Upper lobe of left lung (tissue), 6 donors: ENCODE measurements around the gene RAG2. TPM values are rescaled to one million over a fixed set of nuclear protein-coding genes. Genes with fewer than 3 reads are reported as not detected.

Source experiments
- ATAC-seq, 2 donors: fragments of 200-7000 bp; cut with Tn5 transposase; one replicate each; pipeline ENCODE4 v1.9.1; 2022; ENCODE audit warnings: mild to moderate bottlenecking in 2 of 2, moderate library complexity in 2 of 2; ENCODE audit not compliant: low FRiP score in 2 of 2
- DNase-seq, 2 donors: peaks; one replicate each; pipeline ENCODE4 v3.0.0-alpha.2; 2019 to 2020
- H3K27ac ChIP-seq, 4 donors: fragments of 200-600 bp; sonication (generic); one replicate each; pipeline ENCODE4 v1.5.1; 2016 to 2019
- H3K27me3 ChIP-seq, 4 donors: fragments of 200-600 bp; sonication (generic); one replicate each; pipeline ENCODE4 v1.5.1; 2017 to 2019
- H3K36me3 ChIP-seq, 4 donors: fragments of 200-600 bp; sonication (generic); one replicate each; pipeline ENCODE4 v1.5.1; 2016 to 2019
- H3K4me1 ChIP-seq, 4 donors: fragments of 200-600 bp; sonication (generic); one replicate each; pipeline ENCODE4 v1.5.1; 2018 to 2019
- H3K4me3 ChIP-seq, 4 donors: fragments of 200-600 bp; sonication (generic); one replicate each; pipeline ENCODE4 v1.5.1; 2017 to 2019; ENCODE audit warnings: mild to moderate bottlenecking in 2 of 4, moderate library complexity in 1 of 4
- H3K9me3 ChIP-seq, 4 donors: fragments of 200-600 bp; sonication (generic); one replicate each; pipeline ENCODE4 v1.5.1; 2018 to 2019
- EP300 ChIP-seq, 4 donors: sonication (generic); formaldehyde crosslinking; IDR thresholded peaks; one replicate each; pipeline ENCODE4 v1.5.1; 2017; ENCODE audit warnings: antibody characterized with exemption in 4 of 4, control low read depth in 2 of 4
- POLR2A ChIP-seq, 4 donors: fragments of 450-650 bp; IDR thresholded peaks; one replicate each; pipeline ENCODE4 v1.5.1; 2016 to 2017; ENCODE audit warnings: antibody characterized with exemption in 4 of 4, mild to moderate bottlenecking in 2 of 4
- POLR2AphosphoS5 ChIP-seq, 2 donors: sonication (generic); formaldehyde crosslinking; IDR thresholded peaks; one replicate each; pipeline ENCODE4 v1.5.1; 2017; ENCODE audit warnings: antibody characterized with exemption in 2 of 2
- WGBS, 2 donors: methylation state at CpG; one replicate each; pipeline ENCODE4 v1.1.5; 2017 to 2018; 5-methylcytosine and 5-hydroxymethylcytosine counted together
- total RNA-seq, 6 donors: library from RNA; depleted of rRNA in 4 of 6; stranded (reverse); fragments of >200 nt in 4 of 6; gene quantifications; one replicate each; pipeline versions ENCODE4 v1.1.0 to v1.2.1, GENCODE V29; 2016 to 2021
- TF ChIP-seq, protein P1 (sequence below), 6 experiments: fragments of 450-650 bp in 4 of 6; fragments of 200-600 bp in 2 of 6; sonication (generic) in 2 of 6; IDR thresholded peaks; one replicate each; pipeline ENCODE4 v1.5.1; 2016 to 2019; ENCODE audit warnings: antibody characterized with exemption in 6 of 6
- donor health status: DM: no; HTN: no; CAD: no; lungs with moderate emphysema.
- donor health status: DM: no; HTN: yes; CAD: no; lungs with severe emphysema.

RAG2 gene
- total RNA-seq, 6 donors from 2014 or later: not detected

DNA sequence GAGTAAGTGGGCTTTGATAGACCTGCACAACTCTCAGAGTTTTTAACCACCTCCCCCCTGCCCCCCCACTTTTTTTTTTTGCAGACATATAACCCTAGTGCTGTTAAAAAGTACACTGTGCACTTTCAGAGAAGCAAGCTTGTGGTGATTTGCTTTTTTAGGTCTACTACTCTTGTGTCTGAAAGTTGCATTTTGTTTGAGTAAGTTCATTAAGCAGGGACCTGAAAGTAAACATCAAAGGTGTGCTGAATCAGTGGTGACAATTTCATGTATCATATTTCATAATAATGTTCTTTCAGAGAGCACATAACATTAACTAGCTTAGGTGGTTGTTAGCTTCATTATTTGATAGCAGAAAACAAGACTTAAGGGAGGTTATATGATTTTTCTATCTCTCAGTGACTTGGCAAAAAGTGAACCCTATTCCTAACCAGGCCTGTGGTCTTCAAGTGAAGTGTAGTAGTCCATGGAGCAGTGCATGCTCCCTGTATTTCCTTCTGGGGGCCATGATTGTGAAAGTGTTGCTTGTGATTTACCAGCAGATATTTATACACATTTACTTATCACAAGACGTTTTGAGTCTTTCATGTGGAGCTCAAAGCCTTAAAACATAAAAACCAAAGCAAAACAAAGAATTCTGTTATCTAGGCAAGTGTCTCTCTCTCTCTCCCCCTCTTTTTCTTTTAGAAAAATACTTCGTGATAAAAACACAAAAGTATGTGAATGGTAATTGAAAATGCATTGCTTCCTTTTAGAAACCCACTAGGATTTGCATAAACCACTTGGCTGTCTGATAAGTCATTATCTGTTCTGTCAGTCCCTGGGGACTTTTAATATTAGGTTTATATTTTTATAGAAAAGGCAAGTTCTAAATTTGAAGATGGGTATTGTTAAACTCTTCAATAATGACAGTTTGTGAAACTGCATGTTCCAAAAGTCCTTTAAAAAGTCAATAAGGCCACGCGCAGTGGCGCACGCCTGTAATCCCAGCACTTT is 7.5 kb upstream of the RAG2 start:
- WGBS, 2 donors: 81 to 83% methylated on average over 6 of the region's 6 CpGs

DNA sequence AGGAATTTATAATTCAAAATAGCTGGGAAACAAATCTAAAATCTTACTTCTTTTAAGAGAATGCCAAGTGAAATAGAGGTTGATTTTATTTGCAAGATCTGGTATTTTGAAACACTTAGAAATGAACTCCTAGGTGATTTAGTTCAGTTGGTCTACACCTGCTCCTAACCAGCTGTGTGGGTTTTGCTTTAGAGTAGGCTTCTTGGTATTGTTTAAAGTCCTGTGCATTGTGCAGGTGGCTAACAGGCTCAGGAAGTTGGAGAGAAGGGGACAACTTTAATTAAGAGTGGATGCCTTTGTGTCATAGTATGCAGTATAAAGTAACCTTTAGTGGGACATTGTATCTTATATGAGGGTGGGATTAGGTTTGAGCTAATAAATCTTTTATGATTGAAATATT is 4.1 kb upstream of the RAG2 start:
- DNase-seq (no peak), ATAC-seq (no peak)
- Histone ChIP-seq H3K4me3 (no peak overlapping the region), H3K27me3 (no peaks in the 10 kb centered on the region), H3K9me3 (no peaks in the 10 kb centered on the region), H3K4me1 (no peaks in the 10 kb centered on the region), H3K27ac (no peak overlapping the region), H3K36me3 (no peaks in the 10 kb centered on the region)
- no peak for TF ChIP-seq EP300 (IDR thresholded peaks at IDR 0.05)

More for the DNA sequence above, 7.5 kb upstream of the RAG2 start:
- Histone ChIP-seq H3K4me3 (no peak overlapping the region), H3K27me3 (no peaks in the 10 kb centered on the region), H3K36me3 (no peaks in the 10 kb centered on the region), H3K4me1 (no peaks in the 10 kb centered on the region), H3K27ac (no peak overlapping the region), H3K9me3 (no peaks in the 10 kb centered on the region)
- DNase-seq (peak in 1 of 2 donors; percentile 7), ATAC-seq (no peak)
- no peak for TF ChIP-seq POLR2A (IDR thresholded peaks at IDR 0.05)
- TF ChIP-seq POLR2AphosphoS5 (IDR thresholded peaks at IDR 0.05): no peak

DNA sequence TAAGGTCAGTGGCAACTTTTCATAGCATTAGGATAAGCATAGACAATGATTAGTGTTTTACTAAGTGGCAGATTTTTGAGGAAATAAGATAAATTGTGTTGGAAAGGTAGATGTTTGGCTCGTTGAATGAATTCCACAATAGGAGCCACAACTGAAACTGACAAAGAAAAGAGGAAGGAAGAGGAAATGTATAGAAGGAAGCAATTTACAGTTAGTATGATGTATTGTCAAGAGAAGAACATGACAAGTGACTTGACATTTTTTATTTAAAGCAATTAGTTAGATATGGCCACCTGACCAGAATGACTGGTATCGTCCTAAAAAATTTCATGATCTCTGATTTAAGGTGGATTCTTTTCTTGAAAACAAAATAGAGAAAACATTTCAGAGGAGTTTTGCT is 3.1 kb upstream of the RAG2 start:
- Histone ChIP-seq H3K27ac (no peak overlapping the region), H3K4me1 (no peaks in the 10 kb centered on the region), H3K4me3 (no peak overlapping the region), H3K36me3 (no peaks in the 10 kb centered on the region), H3K9me3 (no peaks in the 10 kb centered on the region), H3K27me3 (no peaks in the 10 kb centered on the region)
- WGBS, 2 donors: 64 to 76% methylated on average over 2 of the region's 2 CpGs
- DNase-seq (no peak), ATAC-seq (no peak)
- no peak for TF ChIP-seq EP300 (IDR thresholded peaks at IDR 0.05)
- TF ChIP-seq POLR2A (IDR thresholded peaks at IDR 0.05): no peak

DNA sequence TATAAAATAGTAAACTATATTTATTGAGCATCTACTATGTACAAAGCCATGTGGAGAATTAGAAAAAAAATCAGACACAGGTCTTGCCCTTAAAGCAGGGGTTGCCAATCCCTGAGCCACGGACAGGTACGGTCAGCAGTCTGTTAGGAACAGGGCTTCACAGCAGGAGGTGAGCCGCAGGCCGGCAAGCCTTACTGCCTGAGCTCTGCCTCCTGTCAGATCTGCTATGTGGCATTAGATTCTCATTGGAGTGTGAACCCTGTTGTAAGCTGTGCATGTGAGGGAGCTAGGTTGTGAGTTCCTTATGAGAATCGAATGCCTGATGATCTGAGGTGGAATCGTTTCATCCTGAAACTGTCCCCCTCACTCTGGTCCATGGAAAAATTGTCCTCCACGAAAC is 2.1 kb upstream of the RAG2 start:
- H3K36me3 ChIP-seq: no peaks in the 10 kb centered on the region
- no peak overlapping the region for H3K4me3 ChIP-seq
- no peak overlapping the region for H3K27ac ChIP-seq
- ATAC-seq (no peak), DNase-seq (peak in 1 of 2 donors; percentile 9)
- H3K9me3 ChIP-seq: no peaks in the 10 kb centered on the region
- peaks cover 0 to 6% (median 4%) of the 10 kb centered on the region in 4 donors for H3K4me1 ChIP-seq
- H3K27me3 ChIP-seq: no peaks in the 10 kb centered on the region
- TF ChIP-seq POLR2AphosphoS5 (IDR thresholded peaks at IDR 0.05): no peak
- TF ChIP-seq POLR2A (IDR thresholded peaks at IDR 0.05): no peak
- no peak for TF ChIP-seq EP300 (IDR thresholded peaks at IDR 0.05)
- TF ChIP-seq, protein P1, sequence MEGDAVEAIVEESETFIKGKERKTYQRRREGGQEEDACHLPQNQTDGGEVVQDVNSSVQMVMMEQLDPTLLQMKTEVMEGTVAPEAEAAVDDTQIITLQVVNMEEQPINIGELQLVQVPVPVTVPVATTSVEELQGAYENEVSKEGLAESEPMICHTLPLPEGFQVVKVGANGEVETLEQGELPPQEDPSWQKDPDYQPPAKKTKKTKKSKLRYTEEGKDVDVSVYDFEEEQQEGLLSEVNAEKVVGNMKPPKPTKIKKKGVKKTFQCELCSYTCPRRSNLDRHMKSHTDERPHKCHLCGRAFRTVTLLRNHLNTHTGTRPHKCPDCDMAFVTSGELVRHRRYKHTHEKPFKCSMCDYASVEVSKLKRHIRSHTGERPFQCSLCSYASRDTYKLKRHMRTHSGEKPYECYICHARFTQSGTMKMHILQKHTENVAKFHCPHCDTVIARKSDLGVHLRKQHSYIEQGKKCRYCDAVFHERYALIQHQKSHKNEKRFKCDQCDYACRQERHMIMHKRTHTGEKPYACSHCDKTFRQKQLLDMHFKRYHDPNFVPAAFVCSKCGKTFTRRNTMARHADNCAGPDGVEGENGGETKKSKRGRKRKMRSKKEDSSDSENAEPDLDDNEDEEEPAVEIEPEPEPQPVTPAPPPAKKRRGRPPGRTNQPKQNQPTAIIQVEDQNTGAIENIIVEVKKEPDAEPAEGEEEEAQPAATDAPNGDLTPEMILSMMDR (IDR thresholded peaks at IDR 0.05): no peak
- 94 to 96% methylated on average over 7 of the region's 7 CpGs for WGBS, 2 donors

DNA sequence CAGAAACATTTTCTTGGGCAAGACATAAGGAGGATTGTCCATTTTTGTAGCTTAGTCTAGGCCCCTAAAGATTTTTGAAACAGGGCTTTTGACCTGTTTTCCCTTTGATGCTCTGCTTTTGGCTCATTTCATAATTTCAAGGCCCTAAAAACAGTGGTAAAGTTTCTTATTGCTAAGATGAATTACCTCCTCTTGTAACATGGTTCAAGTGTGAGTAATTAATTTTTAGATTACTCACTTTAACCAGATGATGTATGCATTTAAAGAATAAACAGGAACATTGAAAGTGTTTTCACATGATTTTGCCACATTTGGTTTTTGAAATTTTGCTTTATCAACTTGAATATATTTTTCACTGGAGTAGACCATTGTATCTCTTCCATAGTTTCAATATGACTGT is 1.2 kb downstream of the RAG2 start:
- Histone ChIP-seq H3K9me3 (no peaks in the 10 kb centered on the region), H3K36me3 (no peaks in the 10 kb centered on the region), H3K27me3 (no peaks in the 10 kb centered on the region), H3K27ac (no peak overlapping the region), H3K4me1 (peaks cover 0 to 8% (median 6%) of the 10 kb centered on the region in 4 donors), H3K4me3 (no peak overlapping the region)
- no peak for TF ChIP-seq EP300 (IDR thresholded peaks at IDR 0.05)
- no peak for ATAC-seq
- no peak for DNase-seq

DNA sequence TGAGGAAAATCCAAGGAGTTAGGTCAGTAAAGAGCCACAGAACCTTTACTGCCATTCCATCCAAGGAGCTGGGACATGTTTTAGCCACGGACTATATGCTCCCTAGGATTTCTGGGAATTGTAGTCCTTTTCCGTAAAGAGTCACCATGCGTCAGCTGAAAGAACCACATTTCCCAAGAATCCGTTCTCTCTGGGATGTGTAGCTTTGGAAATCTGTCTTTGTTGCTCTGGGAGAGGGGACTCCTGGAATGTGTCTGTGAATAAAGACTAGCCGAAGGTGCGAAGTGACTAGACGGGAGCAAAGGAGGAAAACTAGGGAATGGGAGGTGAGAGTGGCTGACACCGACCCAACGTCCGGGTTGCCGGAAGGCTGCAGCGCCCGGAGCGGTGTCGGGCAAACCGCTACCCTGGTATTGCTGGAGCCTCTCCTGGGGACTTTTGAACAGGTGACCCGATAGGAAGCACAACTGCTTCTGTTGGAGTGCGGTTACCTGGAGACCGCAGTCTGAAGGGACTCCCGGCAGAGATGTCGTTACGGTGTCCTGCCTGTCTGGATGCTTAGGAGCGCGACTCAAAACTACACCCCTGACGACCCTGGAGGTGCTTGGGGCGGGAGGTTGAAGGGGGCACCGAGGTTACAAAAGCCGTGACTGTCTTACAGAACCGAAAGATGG is 3.6 kb downstream of the RAG2 start, which contains the start of gene IFTAP:
IFTAP (plus strand) TSS at position 187 of the 674 bp plus-strand sequence. CDS start 15,602 bp downstream, outside the sequence.
- no peaks in the 10 kb centered on the region for H3K27me3 ChIP-seq
- peak within 1 kb of the TSS; percentile 71 to 80 (median 76) for H3K4me3 ChIP-seq
- no peaks in the 10 kb centered on the region for H3K36me3 ChIP-seq
- ATAC-seq (peak; percentile 97 to 100), DNase-seq (peak; percentile 69 to 85)
- WGBS, 2 donors: 1% methylated on average over 22 to 29 of the region's 29 CpGs
- no peaks in the 10 kb centered on the region for H3K9me3 ChIP-seq
- peaks cover 0 to 8% (median 6%) of the 10 kb centered on the region in 4 donors for H3K4me1 ChIP-seq
- TF ChIP-seq POLR2A (IDR thresholded peaks at IDR 0.05) (peak in 1 of 4 donors; percentile 25), POLR2AphosphoS5 (IDR thresholded peaks at IDR 0.05) (peak in 1 of 2 donors; percentile 22), EP300 (IDR thresholded peaks at IDR 0.05) (no peak)
- H3K27ac ChIP-seq: peak within 1 kb of the TSS in 3 of 4 donors; percentile 63 to 77 (median 73)

DNA sequence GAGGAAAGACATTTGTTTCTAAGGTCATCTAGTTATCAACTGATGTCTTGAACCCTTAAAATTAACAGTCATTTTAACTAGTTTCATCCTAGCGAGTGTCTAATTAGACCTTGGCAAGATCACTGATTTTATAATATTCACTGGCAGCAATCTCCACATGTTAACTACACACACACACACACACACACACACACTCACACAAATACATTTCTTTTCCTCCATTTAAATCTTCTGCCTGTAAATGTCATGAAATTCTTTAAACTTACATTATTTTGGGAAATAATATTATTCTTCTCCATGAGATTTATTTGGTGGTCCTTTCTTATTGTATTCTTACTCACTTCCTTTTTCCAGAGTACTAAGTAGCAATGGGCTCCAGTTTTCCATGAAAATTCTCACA is 6.6 kb downstream of the RAG2 start:
- ATAC-seq (no peak), DNase-seq (no peak)
- TF ChIP-seq POLR2A (IDR thresholded peaks at IDR 0.05) (no peak), POLR2AphosphoS5 (IDR thresholded peaks at IDR 0.05) (no peak)
- TF ChIP-seq, protein P1 (IDR thresholded peaks at IDR 0.05): no peak
- Histone ChIP-seq H3K27ac (no peak overlapping the region), H3K27me3 (no peaks in the 10 kb centered on the region), H3K36me3 (no peaks in the 10 kb centered on the region), H3K9me3 (no peaks in the 10 kb centered on the region), H3K4me3 (no peak overlapping the region), H3K4me1 (peaks cover 0 to 8% (median 6%) of the 10 kb centered on the region in 4 donors)
- 51 to 67% methylated on average over 1 of the region's 1 CpG for WGBS, 2 donors
